HepG2 (cell line): Measurements from ENCODE around the gene PLA2G4F. TPM values are rescaled to one million over a fixed set of nuclear protein-coding genes. Genes with fewer than 3 reads are reported as not detected.

Experiments used
- CHCHD3 ChIP-seq: sonication (generic); formaldehyde crosslinking; IDR thresholded peaks from 2 replicates; pipeline ENCODE4 v1.8.0; 2022; ENCODE audit warnings: mild to moderate bottlenecking, missing genetic modification reagents, moderate library complexity
- ISL2 ChIP-seq: sonication (generic); formaldehyde crosslinking; IDR thresholded peaks from 2 replicates; pipeline ENCODE4 v1.5.0; 2020; ENCODE audit warnings: missing genetic modification reagents
- JARID2 ChIP-seq: sonication (generic); formaldehyde crosslinking; IDR thresholded peaks from 2 replicates; pipeline ENCODE4 v1.8.1; 2023; ENCODE audit warnings: missing genetic modification reagents, inconsistent platforms; ENCODE audit not compliant: insufficient replicate concordance
- KDM4B ChIP-seq: sonication (generic); formaldehyde crosslinking; IDR thresholded peaks from 2 replicates; pipeline ENCODE4 v1.4.0; 2020; ENCODE audit warnings: missing genetic modification reagents
- KLF6 ChIP-seq: IDR thresholded peaks from 2 replicates; pipeline ENCODE4 v1.8.0; 2016; ENCODE audit warnings: missing biosample characterization, missing genetic modification reagents
- MATR3 ChIP-seq: sonication (generic); formaldehyde crosslinking; IDR thresholded peaks from 2 replicates; pipeline ENCODE4 v1.4.0; 2020; ENCODE audit warnings: missing genetic modification reagents
- MXI1 ChIP-seq: IDR thresholded peaks from 3 replicates; pipeline ENCODE4 v1.6.1; 2012; ENCODE audit warnings: low read depth, low read length, inconsistent platforms, borderline replicate concordance
- NR2F1 ChIP-seq, 2 experiments: fragments of 450-650 bp in 1 of 2; formaldehyde crosslinking in 1 of 2; IDR thresholded peaks; 2 replicates each; pipeline versions ENCODE4 v1.5.0 to v1.6.1; 2016 to 2020; ENCODE audit warnings: mild to moderate bottlenecking in 1 of 2, missing compliant biosample characterization in 1 of 2, missing genetic modification reagents in 1 of 2, moderate library complexity in 1 of 2
- SATB2 ChIP-seq: sonication (generic); formaldehyde crosslinking; IDR thresholded peaks from 2 replicates; pipeline ENCODE4 v1.5.0; 2020; ENCODE audit warnings: missing genetic modification reagents
- SSRP1 ChIP-seq: IDR thresholded peaks from 2 replicates; pipeline ENCODE4 v1.6.1; 2016; ENCODE audit warnings: control low read depth
- SYNCRIP ChIP-seq: fragments of 200-400 bp; formaldehyde crosslinking; IDR thresholded peaks from 2 replicates; pipeline ENCODE4 v1.6.1; 2018; ENCODE audit warnings: mild to moderate bottlenecking, low read depth, low read length; ENCODE audit not compliant: insufficient read depth
- TOPORS ChIP-seq: sonication (generic); formaldehyde crosslinking; IDR thresholded peaks from 2 replicates; pipeline ENCODE4 v1.8.0; 2023; ENCODE audit warnings: mild to moderate bottlenecking, missing genetic modification reagents
- TP53 ChIP-seq: sonication (generic); formaldehyde crosslinking; conservative IDR thresholded peaks from 2 replicates; pipeline ENCODE4 v1.4.0; 2020; ENCODE audit warnings: missing genetic modification reagents
- ZNF143 ChIP-seq: sonication (generic); formaldehyde crosslinking; IDR thresholded peaks from 2 replicates; pipeline ENCODE4 v1.4.0; 2020; ENCODE audit warnings: missing genetic modification reagents
- ZNF333 ChIP-seq: sonication (generic); formaldehyde crosslinking; IDR thresholded peaks from 2 replicates; pipeline ENCODE4 v1.4.0; 2020; ENCODE audit warnings: mild to moderate bottlenecking, missing genetic modification reagents, borderline replicate concordance
- ZNF34 ChIP-seq: sonication (generic); formaldehyde crosslinking; IDR thresholded peaks from 2 replicates; pipeline ENCODE4 v1.4.0; 2020; ENCODE audit warnings: mild to moderate bottlenecking, missing genetic modification reagents, borderline replicate concordance
- ZNF446 ChIP-seq: sonication (generic); formaldehyde crosslinking; IDR thresholded peaks from 2 replicates; pipeline ENCODE4 v1.5.0; 2020; ENCODE audit warnings: mild to moderate bottlenecking, missing genetic modification reagents
- ZNF605 ChIP-seq: sonication (generic); formaldehyde crosslinking; IDR thresholded peaks from 2 replicates; pipeline ENCODE4 v1.8.0; 2022; ENCODE audit warnings: mild to moderate bottlenecking, missing genetic modification reagents
- ZNF724P ChIP-seq: sonication (generic); formaldehyde crosslinking; IDR thresholded peaks from 2 replicates; pipeline ENCODE4 v1.8.0; 2022; ENCODE audit warnings: missing genetic modification reagents, borderline replicate concordance
- ZNF780A ChIP-seq: sonication (generic); formaldehyde crosslinking; IDR thresholded peaks from 2 replicates; pipeline ENCODE4 v1.8.0; 2022; ENCODE audit warnings: mild to moderate bottlenecking, missing genetic modification reagents, moderate library complexity
- polyA plus RNA-seq, 8 experiments: library from polyadenylated mRNA; depleted of rRNA in 3 of 8; stranded (reverse) in 7 of 8; unstranded in 1 of 8; fragments of >200 nt; fragmentation: Illumina TruSeq in 4 of 8; extraction: Trizol in 4 of 8; gene quantifications; 2 replicates each; pipeline versions ENCODE4 v1.2.1 to v1.2.3, GENCODE V29; 2011 to 2016; ENCODE audit warnings: low read depth in 4 of 8, missing spikeins in 1 of 8, mixed read lengths in 1 of 8; ENCODE audit not compliant: insufficient read depth in 1 of 8
- total RNA-seq, 5 experiments: library from RNA; depleted of rRNA; stranded (reverse); fragments of >200 nt; fragmentation: Illumina TruSeq; extraction: Trizol; gene quantifications; 2 replicates each; pipeline ENCODE4 v1.2.3, GENCODE V29; 2016; ENCODE audit warnings: low read depth in 1 of 5
- TF ChIP-seq, protein P1 (sequence below): IDR thresholded peaks from 2 replicates; pipeline ENCODE4 v1.6.1; 2016; ENCODE audit warnings: missing compliant biosample characterization, missing genetic modification reagents, borderline replicate concordance
- TF ChIP-seq, protein P2 (sequence below): sonication (generic); formaldehyde crosslinking; IDR thresholded peaks from 2 replicates; pipeline ENCODE4 v1.9.0; 2021; ENCODE audit warnings: missing genetic modification reagents, borderline replicate concordance
- TF ChIP-seq, protein P3 (sequence below): IDR thresholded peaks from 2 replicates; pipeline ENCODE4 v1.6.1; 2016; ENCODE audit warnings: low read depth, missing genetic modification reagents, missing compliant biosample characterization

Gene PLA2G4F
- total and polyA plus RNA-seq, 2 of the 13 experiments (the other 11 are each of a cell fraction or from before 2014, with no cell fraction given): 0.07 TPM; not detected in 1

DNA sequence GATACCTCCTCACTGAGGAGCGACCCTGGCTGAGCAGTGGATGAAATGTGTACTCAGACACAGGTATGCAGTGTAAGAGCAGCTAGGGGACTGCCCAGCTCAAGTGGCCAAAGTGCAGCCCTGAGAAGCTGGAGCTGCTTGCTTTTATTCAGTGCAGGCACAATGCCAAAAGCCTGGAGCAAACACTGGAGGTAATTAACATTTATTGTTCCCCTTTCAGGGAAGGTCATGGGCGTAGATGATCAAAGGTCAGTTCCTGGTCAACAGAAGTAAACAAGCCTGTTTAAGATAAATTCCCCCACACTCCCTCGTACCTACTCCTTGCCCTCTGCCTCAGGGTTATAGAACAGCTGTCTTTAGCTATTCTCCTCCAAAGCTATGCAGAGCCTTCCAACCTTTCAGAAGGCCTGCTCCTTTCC lies 17.5 kb downstream of the PLA2G4F start (continued):
- no peak for TF ChIP-seq ZNF333 (CRISPR knock-in tag)
- 0 out of 2 replicates have a peak, but pooled peaks have one; percentile 54 for TF ChIP-seq KLF6 (CRISPR knock-in tag)
- TF ChIP-seq ZNF724P (CRISPR knock-in tag): 0 out of 2 replicates have a peak, but pooled peaks have one; percentile 55
- TF ChIP-seq KDM4B (CRISPR knock-in tag): 0 out of 2 replicates have a peak, but pooled peaks have one; percentile 59
- peak; percentile 82; the same call in 1 of the 2 replicates for TF ChIP-seq ISL2
- no peak for TF ChIP-seq CHCHD3 (CRISPR knock-in tag)
- no peak for TF ChIP-seq MATR3 (CRISPR knock-in tag)
- no peak for TF ChIP-seq ZNF143 (CRISPR knock-in tag)
- TF ChIP-seq ZNF780A (CRISPR knock-in tag): no peak
- TF ChIP-seq NR2F1 (CRISPR knock-in tag; IDR thresholded peaks at IDR 0.05): peak; percentile 86 to 93
- TF ChIP-seq MXI1: peak; percentile 38; the same call in 1 of the 3 replicates
- no peak for TF ChIP-seq SYNCRIP
- TF ChIP-seq JARID2 (CRISPR knock-in tag): no peak
- no peak for TF ChIP-seq SSRP1 (CRISPR knock-in tag)
- TF ChIP-seq ZNF446 (CRISPR knock-in tag): no peak
- TF ChIP-seq SATB2 (CRISPR knock-in tag): no peak
- TF ChIP-seq, protein P1, sequence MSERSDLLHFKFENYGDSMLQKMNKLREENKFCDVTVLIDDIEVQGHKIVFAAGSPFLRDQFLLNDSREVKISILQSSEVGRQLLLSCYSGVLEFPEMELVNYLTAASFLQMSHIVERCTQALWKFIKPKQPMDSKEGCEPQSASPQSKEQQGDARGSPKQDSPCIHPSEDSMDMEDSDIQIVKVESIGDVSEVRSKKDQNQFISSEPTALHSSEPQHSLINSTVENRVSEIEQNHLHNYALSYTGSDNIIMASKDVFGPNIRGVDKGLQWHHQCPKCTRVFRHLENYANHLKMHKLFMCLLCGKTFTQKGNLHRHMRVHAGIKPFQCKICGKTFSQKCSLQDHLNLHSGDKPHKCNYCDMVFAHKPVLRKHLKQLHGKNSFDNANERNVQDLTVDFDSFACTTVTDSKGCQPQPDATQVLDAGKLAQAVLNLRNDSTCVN: no peak
- TF ChIP-seq ZNF34 (CRISPR knock-in tag): no peak
- peak; percentile 75 for TF ChIP-seq ZNF605 (CRISPR knock-in tag)
- TF ChIP-seq, protein P2, sequence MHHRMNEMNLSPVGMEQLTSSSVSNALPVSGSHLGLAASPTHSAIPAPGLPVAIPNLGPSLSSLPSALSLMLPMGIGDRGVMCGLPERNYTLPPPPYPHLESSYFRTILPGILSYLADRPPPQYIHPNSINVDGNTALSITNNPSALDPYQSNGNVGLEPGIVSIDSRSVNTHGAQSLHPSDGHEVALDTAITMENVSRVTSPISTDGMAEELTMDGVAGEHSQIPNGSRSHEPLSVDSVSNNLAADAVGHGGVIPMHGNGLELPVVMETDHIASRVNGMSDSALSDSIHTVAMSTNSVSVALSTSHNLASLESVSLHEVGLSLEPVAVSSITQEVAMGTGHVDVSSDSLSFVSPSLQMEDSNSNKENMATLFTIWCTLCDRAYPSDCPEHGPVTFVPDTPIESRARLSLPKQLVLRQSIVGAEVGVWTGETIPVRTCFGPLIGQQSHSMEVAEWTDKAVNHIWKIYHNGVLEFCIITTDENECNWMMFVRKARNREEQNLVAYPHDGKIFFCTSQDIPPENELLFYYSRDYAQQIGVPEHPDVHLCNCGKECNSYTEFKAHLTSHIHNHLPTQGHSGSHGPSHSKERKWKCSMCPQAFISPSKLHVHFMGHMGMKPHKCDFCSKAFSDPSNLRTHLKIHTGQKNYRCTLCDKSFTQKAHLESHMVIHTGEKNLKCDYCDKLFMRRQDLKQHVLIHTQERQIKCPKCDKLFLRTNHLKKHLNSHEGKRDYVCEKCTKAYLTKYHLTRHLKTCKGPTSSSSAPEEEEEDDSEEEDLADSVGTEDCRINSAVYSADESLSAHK (CRISPR knock-in tag): no peak
- TF ChIP-seq TP53 (CRISPR knock-in tag): no peak
- TF ChIP-seq, protein P3, sequence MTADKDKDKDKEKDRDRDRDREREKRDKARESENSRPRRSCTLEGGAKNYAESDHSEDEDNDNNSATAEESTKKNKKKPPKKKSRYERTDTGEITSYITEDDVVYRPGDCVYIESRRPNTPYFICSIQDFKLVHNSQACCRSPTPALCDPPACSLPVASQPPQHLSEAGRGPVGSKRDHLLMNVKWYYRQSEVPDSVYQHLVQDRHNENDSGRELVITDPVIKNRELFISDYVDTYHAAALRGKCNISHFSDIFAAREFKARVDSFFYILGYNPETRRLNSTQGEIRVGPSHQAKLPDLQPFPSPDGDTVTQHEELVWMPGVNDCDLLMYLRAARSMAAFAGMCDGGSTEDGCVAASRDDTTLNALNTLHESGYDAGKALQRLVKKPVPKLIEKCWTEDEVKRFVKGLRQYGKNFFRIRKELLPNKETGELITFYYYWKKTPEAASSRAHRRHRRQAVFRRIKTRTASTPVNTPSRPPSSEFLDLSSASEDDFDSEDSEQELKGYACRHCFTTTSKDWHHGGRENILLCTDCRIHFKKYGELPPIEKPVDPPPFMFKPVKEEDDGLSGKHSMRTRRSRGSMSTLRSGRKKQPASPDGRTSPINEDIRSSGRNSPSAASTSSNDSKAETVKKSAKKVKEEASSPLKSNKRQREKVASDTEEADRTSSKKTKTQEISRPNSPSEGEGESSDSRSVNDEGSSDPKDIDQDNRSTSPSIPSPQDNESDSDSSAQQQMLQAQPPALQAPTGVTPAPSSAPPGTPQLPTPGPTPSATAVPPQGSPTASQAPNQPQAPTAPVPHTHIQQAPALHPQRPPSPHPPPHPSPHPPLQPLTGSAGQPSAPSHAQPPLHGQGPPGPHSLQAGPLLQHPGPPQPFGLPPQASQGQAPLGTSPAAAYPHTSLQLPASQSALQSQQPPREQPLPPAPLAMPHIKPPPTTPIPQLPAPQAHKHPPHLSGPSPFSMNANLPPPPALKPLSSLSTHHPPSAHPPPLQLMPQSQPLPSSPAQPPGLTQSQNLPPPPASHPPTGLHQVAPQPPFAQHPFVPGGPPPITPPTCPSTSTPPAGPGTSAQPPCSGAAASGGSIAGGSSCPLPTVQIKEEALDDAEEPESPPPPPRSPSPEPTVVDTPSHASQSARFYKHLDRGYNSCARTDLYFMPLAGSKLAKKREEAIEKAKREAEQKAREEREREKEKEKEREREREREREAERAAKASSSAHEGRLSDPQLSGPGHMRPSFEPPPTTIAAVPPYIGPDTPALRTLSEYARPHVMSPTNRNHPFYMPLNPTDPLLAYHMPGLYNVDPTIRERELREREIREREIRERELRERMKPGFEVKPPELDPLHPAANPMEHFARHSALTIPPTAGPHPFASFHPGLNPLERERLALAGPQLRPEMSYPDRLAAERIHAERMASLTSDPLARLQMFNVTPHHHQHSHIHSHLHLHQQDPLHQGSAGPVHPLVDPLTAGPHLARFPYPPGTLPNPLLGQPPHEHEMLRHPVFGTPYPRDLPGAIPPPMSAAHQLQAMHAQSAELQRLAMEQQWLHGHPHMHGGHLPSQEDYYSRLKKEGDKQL (CRISPR knock-in tag): peak; percentile 62; the same call in 1 of the 2 replicates
- peak; percentile 100 for TF ChIP-seq TOPORS
